CD8-positive, alpha-beta memory T cell (primary cell): ENCODE data around the gene GIGYF1. TPM values are rescaled to one million over a fixed set of nuclear protein-coding genes. Genes with fewer than 3 reads are reported as not detected.
"Not testable (repeated sequence)": the region's sequence is repeated elsewhere in the genome, so short reads cannot be mapped to it uniquely, and the experiment has no call there.

Source experiments
- CTCF ChIA-PET: fragments of 350-600 bp; sonication (Branson Sonifier 250); formaldehyde crosslinking; loops from one replicate; lab custom pipeline; 2021; ENCODE audit warnings: antibody characterized with exemption; lab: Charles Lee
- POLR2A ChIA-PET: fragments of 350-600 bp; sonication (Branson Sonifier 250); formaldehyde crosslinking; loops from one replicate; lab custom pipeline; 2021; ENCODE audit warnings: antibody characterized with exemption; lab: Charles Lee
- DNase-seq, 5 donors: peaks; one replicate each; pipeline versions ENCODE4 v3.0.0 to v3.0.0-alpha.2; 2020 to 2022; ENCODE audit warnings: mixed read lengths in 1 of 5
- H3K27ac ChIP-seq: one replicate; pipeline ENCODE4 v1.7.0; 2013; ENCODE audit warnings: low read depth, mild to moderate bottlenecking, low read length, moderate library complexity
- H3K27me3 ChIP-seq: 2 replicates; pipeline ENCODE4 v1.7.0; 2013; ENCODE audit warnings: low read length, mild to moderate bottlenecking; ENCODE audit not compliant: insufficient read depth, poor library complexity, severe bottlenecking
- H3K36me3 ChIP-seq: 2 replicates; pipeline ENCODE4 v1.7.0; 2013; ENCODE audit warnings: mild to moderate bottlenecking, low read length, moderate library complexity; ENCODE audit not compliant: insufficient read depth
- H3K4me1 ChIP-seq: 2 replicates; pipeline ENCODE4 v1.7.0; 2013; ENCODE audit warnings: mild to moderate bottlenecking, low read length, moderate library complexity; ENCODE audit not compliant: insufficient read depth
- H3K4me3 ChIP-seq: 2 replicates; pipeline ENCODE4 v1.7.0; 2013; ENCODE audit warnings: mild to moderate bottlenecking, low read length
- H3K9me3 ChIP-seq: 2 replicates; pipeline ENCODE4 v1.7.0; 2013; ENCODE audit warnings: mild to moderate bottlenecking, low read length
- H3K27ac Mint-ChIP-seq, 8 donors: one replicate each; pipeline ENCODE4 v1.8.0; 2020 to 2021; ENCODE audit warnings: mixed read lengths in 8 of 8, mild to moderate bottlenecking in 6 of 8, inconsistent platforms in 3 of 8, moderate library complexity in 3 of 8
- H3K27me3 Mint-ChIP-seq, 2 donors: one replicate each; pipeline ENCODE4 v1.8.0; 2020 to 2021; ENCODE audit warnings: mixed read lengths in 2 of 2, mild to moderate bottlenecking in 1 of 2, moderate library complexity in 1 of 2
- H3K36me3 Mint-ChIP-seq, 3 donors: one replicate each; pipeline ENCODE4 v1.8.0; 2020 to 2021; ENCODE audit warnings: mixed read lengths in 3 of 3, inconsistent platforms in 1 of 3, mild to moderate bottlenecking in 1 of 3
- H3K4me1 Mint-ChIP-seq, 3 donors: one replicate each; pipeline ENCODE4 v1.8.0; 2020 to 2021; ENCODE audit warnings: mixed read lengths in 3 of 3, inconsistent platforms in 1 of 3, mild to moderate bottlenecking in 1 of 3
- H3K4me3 Mint-ChIP-seq, 7 donors: one replicate each; pipeline ENCODE4 v1.8.0; 2020 to 2021; ENCODE audit warnings: mixed read lengths in 7 of 7, mild to moderate bottlenecking in 6 of 7, moderate library complexity in 4 of 7, inconsistent platforms in 2 of 7
- H3K9me3 Mint-ChIP-seq, 5 donors: one replicate each; pipeline ENCODE4 v1.8.0; 2020 to 2022; ENCODE audit warnings: mixed read lengths in 5 of 5, mild to moderate bottlenecking in 3 of 5, moderate library complexity in 2 of 5, inconsistent platforms in 1 of 5
- polyA plus RNA-seq: library from polyadenylated mRNA; unstranded; fragments of 300-500 nt; fragmentation: Illumina TruSeq; gene quantifications from one replicate; pipeline ENCODE4 v1.2.3, GENCODE V29; 2021
- total RNA-seq, 2 experiments: library from RNA; stranded (reverse); gene quantifications; one replicate each; pipeline ENCODE4 v1.2.3, GENCODE V29; 2021

Gene GIGYF1
- total and polyA plus RNA-seq, 3 experiments from 2014 or later = 3.2 to 54.7 (median 51.4) TPM

- no peak overlapping the region for H3K27ac ChIP-seq
- peak in 1 of 5 donors; percentile 15 for DNase-seq
- H3K4me3 Mint-ChIP-seq = no peak overlapping the region
- H3K4me3 ChIP-seq = no peak overlapping the region
- H3K36me3 Mint-ChIP-seq = no peaks in the 10 kb centered on the region
- H3K9me3 Mint-ChIP-seq = no peaks in the 10 kb centered on the region
- no peaks in the 10 kb centered on the region for H3K36me3 ChIP-seq
- peaks cover 6% of the 10 kb centered on the region for H3K27me3 ChIP-seq
- H3K27ac Mint-ChIP-seq = peak overlapping the region in 1 of 8 donors; percentile 60
- CTCF ChIA-PET = interaction anchor here (1.2 to 4.5 kb wide), 3 partner anchors 22 to 35 kb away, joined by 6 to 31 read pairs (median 19); partner anchors contain the start of gene POP7
- peaks cover 5% of the 10 kb centered on the region for H3K4me1 ChIP-seq
- POLR2A ChIA-PET = no interaction called here
- peaks cover 3 to 5% (median 3%) of the 10 kb centered on the region in 3 donors for H3K4me1 Mint-ChIP-seq
- H3K9me3 ChIP-seq = no peaks in the 10 kb centered on the region
- H3K27me3 Mint-ChIP-seq = peaks cover 21 to 32% of the 10 kb centered on the region in 2 donors
Measured at GRCh38 chr7:100726996-100727761, 33.1 kb upstream of the GIGYF1 start.

GRCh38 chr7:100724364-100724763 lies 30.3 kb upstream of the GIGYF1 start:
- not testable (repeated sequence) for H3K4me3 Mint-ChIP-seq, H3K9me3 Mint-ChIP-seq, H3K36me3 Mint-ChIP-seq, H3K27ac ChIP-seq, H3K4me1 ChIP-seq, H3K36me3 ChIP-seq, H3K4me1 Mint-ChIP-seq, DNase-seq, H3K9me3 ChIP-seq, H3K4me3 ChIP-seq
- ChIA-PET POLR2A (interaction anchor here (0.7 kb wide), 1 partner anchor 206 kb away, joined by 5 read pairs; no protein-coding TSS in a partner anchor), CTCF (interaction anchor here (1.4 to 4.5 kb wide), 5 partner anchors 10 to 163 kb away, joined by 3 to 31 read pairs (median 4); partner anchors contain the start of gene POP7)
- Mint-ChIP-seq H3K27ac (peak overlapping the region in 1 of 8 donors; percentile 47), H3K27me3 (peaks cover 33 to 51% of the 10 kb centered on the region in 2 donors)
- peaks cover 26% of the 10 kb centered on the region for H3K27me3 ChIP-seq

DNA sequence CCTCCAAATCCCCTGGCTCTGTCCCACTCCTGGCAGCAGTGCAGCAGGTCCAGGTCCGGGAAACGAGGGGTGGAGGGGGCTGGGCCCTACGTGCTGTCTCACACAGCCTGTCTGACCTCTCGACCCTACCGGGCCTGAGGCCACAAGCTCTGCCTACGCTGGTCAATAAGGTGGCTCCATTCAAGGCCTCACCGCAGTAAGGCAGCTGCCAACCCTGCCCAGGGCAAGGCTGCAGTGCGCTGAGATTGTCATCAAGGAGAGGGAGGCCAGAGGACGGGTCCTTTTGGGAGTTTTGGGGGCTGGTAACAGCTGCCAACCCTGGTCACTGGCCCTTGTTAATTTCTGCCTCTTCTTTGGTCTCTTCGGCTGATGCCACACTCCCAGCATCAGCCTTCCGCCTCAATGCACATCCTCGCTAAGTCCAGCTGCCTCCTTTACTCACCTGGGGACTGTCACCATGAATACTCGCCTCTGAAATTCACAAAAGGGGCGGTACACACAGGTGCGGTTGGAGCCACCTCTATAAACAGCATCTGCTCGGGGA lies 29.8 kb upstream of the GIGYF1 start:
- Histone ChIP-seq H3K27me3 (peaks cover 26% of the 10 kb centered on the region), H3K27ac (no peak overlapping the region), H3K36me3 (no peaks in the 10 kb centered on the region), H3K4me1 (peaks cover 5% of the 10 kb centered on the region), H3K9me3 (no peaks in the 10 kb centered on the region), H3K4me3 (no peak overlapping the region)
- DNase-seq = no peak
- H3K4me3 Mint-ChIP-seq = no peak overlapping the region
- H3K4me1 Mint-ChIP-seq = peaks cover 3 to 6% (median 5%) of the 10 kb centered on the region in 3 donors
- no peak overlapping the region for H3K27ac Mint-ChIP-seq
- peaks cover 0 to 9% (median 0%) of the 10 kb centered on the region in 3 donors for H3K36me3 Mint-ChIP-seq
- CTCF ChIA-PET = interaction anchor here (0.9 to 4.5 kb wide), 6 partner anchors 10 to 97 kb away, joined by 3 to 31 read pairs (median 5); partner anchors contain the start of gene POP7
- POLR2A ChIA-PET = no interaction called here
- peaks cover 36 to 54% of the 10 kb centered on the region in 2 donors for H3K27me3 Mint-ChIP-seq
- peaks cover 0 to 7% (median 3%) of the 10 kb centered on the region in 5 donors for H3K9me3 Mint-ChIP-seq

DNA sequence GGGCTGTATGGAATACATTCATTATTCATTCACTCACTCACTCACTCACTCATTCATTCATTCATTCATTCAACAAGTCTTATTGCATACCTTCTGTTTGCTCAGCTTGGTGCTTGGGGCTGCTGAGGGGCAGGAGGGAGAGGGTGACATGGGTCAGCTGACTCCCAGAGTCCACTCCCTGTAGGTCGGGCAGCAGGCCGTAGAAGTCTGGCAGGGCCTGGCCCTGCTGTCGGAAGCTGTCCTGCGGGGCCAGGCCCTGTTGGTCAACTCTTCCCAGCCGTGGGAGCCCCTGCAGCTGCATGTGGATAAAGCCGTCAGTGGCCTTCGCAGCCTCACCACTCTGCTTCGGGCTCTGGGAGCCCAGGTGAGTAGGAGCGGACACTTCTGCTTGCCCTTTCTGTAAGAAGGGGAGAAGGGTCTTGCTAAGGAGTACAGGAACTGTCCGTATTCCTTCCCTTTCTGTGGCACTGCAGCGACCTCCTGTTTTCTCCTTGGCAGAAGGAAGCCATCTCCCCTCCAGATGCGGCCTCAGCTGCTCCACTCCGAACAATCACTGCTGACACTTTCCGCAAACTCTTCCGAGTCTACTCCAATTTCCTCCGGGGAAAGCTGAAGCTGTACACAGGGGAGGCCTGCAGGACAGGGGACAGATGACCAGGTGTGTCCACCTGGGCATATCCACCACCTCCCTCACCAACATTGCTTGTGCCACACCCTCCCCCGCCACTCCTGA lies 28.6 kb upstream of the GIGYF1 start:
- ChIA-PET POLR2A (no interaction called here), CTCF (interaction anchor here (0.9 to 4.5 kb wide), 5 partner anchors 8 to 96 kb away, joined by 3 to 19 read pairs (median 4); partner anchors contain the start of gene POP7)
- H3K27me3 Mint-ChIP-seq = peaks cover 41 to 55% of the 10 kb centered on the region in 2 donors
- Histone ChIP-seq H3K9me3 (no peaks in the 10 kb centered on the region), H3K27me3 (peaks cover 26% of the 10 kb centered on the region), H3K36me3 (no peaks in the 10 kb centered on the region), H3K4me1 (peaks cover 5% of the 10 kb centered on the region), H3K4me3 (no peak overlapping the region), H3K27ac (no peak overlapping the region)
- H3K9me3 Mint-ChIP-seq = peaks cover 0 to 13% (median 12%) of the 10 kb centered on the region in 5 donors
- peaks cover 0 to 11% (median 0%) of the 10 kb centered on the region in 3 donors for H3K36me3 Mint-ChIP-seq
- no peak overlapping the region for H3K27ac Mint-ChIP-seq
- no peak for DNase-seq
- peaks cover 3 to 6% (median 5%) of the 10 kb centered on the region in 3 donors for H3K4me1 Mint-ChIP-seq
- H3K4me3 Mint-ChIP-seq = no peak overlapping the region

DNA sequence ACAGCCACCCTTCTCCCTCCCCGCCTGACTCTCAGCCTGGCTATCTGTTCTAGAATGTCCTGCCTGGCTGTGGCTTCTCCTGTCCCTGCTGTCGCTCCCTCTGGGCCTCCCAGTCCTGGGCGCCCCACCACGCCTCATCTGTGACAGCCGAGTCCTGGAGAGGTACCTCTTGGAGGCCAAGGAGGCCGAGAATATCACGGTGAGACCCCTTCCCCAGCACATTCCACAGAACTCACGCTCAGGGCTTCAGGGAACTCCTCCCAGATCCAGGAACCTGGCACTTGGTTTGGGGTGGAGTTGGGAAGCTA lies 27.4 kb upstream of the GIGYF1 start:
- CTCF ChIA-PET = interaction anchor here (0.9 to 1.3 kb wide), 3 partner anchors 16 to 157 kb away, joined by 3 to 6 read pairs (median 3); partner anchors contain the start of gene POP7

DNA sequence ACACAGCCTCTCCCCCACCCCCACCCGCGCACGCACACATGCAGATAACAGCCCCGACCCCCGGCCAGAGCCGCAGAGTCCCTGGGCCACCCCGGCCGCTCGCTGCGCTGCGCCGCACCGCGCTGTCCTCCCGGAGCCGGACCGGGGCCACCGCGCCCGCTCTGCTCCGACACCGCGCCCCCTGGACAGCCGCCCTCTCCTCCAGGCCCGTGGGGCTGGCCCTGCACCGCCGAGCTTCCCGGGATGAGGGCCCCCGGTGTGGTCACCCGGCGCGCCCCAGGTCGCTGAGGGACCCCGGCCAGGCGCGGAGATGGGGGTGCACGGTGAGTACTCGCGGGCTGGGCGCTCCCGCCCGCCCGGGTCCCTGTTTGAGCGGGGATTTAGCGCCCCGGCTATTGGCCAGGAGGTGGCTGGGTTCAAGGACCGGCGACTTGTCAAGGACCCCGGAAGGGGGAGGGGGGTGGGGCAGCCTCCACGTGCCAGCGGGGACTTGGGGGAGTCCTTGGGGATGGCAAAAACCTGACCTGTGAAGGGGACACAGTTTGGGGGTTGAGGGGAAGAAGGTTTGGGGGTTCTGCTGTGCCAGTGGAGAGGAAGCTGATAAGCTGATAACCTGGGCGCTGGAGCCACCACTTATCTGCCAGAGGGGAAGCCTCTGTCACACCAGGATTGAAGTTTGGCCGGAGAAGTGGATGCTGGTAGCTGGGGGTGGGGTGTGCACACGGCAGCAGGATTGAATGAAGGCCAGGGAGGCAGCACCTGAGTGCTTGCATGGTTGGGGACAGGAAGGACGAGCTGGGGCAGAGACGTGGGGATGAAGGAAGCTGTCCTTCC lies 26.8 kb upstream of the GIGYF1 start:
- no peak overlapping the region for H3K27ac Mint-ChIP-seq
- Histone ChIP-seq H3K4me3 (no peak overlapping the region), H3K36me3 (no peaks in the 10 kb centered on the region), H3K27me3 (peaks cover 20% of the 10 kb centered on the region), H3K27ac (no peak overlapping the region), H3K9me3 (no peaks in the 10 kb centered on the region), H3K4me1 (peaks cover 5% of the 10 kb centered on the region)
- peaks cover 0 to 11% (median 0%) of the 10 kb centered on the region in 3 donors for H3K36me3 Mint-ChIP-seq
- ChIA-PET POLR2A (interaction anchor here (0.5 to 0.6 kb wide), 2 partner anchors 110 to 170 kb away, joined by 4 to 5 read pairs; no protein-coding TSS in a partner anchor), CTCF (interaction anchor here (0.9 to 1.3 kb wide), 3 partner anchors 16 to 157 kb away, joined by 3 to 6 read pairs (median 3); partner anchors contain the start of gene POP7)
- peaks cover 3 to 6% (median 5%) of the 10 kb centered on the region in 3 donors for H3K4me1 Mint-ChIP-seq
- DNase-seq = no peak
- peaks cover 0 to 13% (median 12%) of the 10 kb centered on the region in 5 donors for H3K9me3 Mint-ChIP-seq
- peaks cover 40 to 54% of the 10 kb centered on the region in 2 donors for H3K27me3 Mint-ChIP-seq
- H3K4me3 Mint-ChIP-seq = no peak overlapping the region

More for the DNA sequence above, 27.4 kb upstream of the GIGYF1 start:
- Mint-ChIP-seq H3K4me1 (peaks cover 3 to 6% (median 5%) of the 10 kb centered on the region in 3 donors), H3K27me3 (peaks cover 40 to 54% of the 10 kb centered on the region in 2 donors), H3K9me3 (peaks cover 0 to 13% (median 12%) of the 10 kb centered on the region in 5 donors), H3K36me3 (peaks cover 0 to 11% (median 0%) of the 10 kb centered on the region in 3 donors), H3K4me3 (no peak overlapping the region), H3K27ac (no peak overlapping the region)
- DNase-seq = no peak
- peaks cover 20% of the 10 kb centered on the region for H3K27me3 ChIP-seq
- no peak overlapping the region for H3K27ac ChIP-seq
- no peaks in the 10 kb centered on the region for H3K9me3 ChIP-seq
- H3K4me1 ChIP-seq = peaks cover 5% of the 10 kb centered on the region
- H3K4me3 ChIP-seq = no peak overlapping the region
- H3K36me3 ChIP-seq = no peaks in the 10 kb centered on the region
- POLR2A ChIA-PET = interaction anchor here (0.5 kb wide), 1 partner anchor 171 kb away, joined by 4 read pairs; no protein-coding TSS in a partner anchor

GRCh38 chr7:100720279-100720670 lies 26.2 kb upstream of the GIGYF1 start, which contains the start of gene EPO:
EPO (plus strand) TSS chr7:100720468; CDS start chr7:100720981, 513 bp downstream.
- DNase-seq = no peak
- ChIA-PET CTCF (interaction anchor here (1.7 kb wide), 1 partner anchor 14 kb away, joined by 4 read pairs; the partner anchor contains the start of gene POP7), POLR2A (no interaction called here)
- Mint-ChIP-seq H3K9me3 (peaks cover 0 to 13% (median 12%) of the 10 kb centered on the region in 5 donors), H3K36me3 (peaks cover 0 to 11% (median 0%) of the 10 kb centered on the region in 3 donors), H3K4me3 (no peak within 1 kb of the TSS), H3K27ac (peak within 1 kb of the TSS in 2 of 8 donors; percentile 39 to 68), H3K27me3 (peaks cover 40 to 57% of the 10 kb centered on the region in 2 donors), H3K4me1 (peaks cover 2 to 5% (median 4%) of the 10 kb centered on the region in 3 donors)
- no peak within 1 kb of the TSS for H3K27ac ChIP-seq
- H3K27me3 ChIP-seq = peaks cover 20% of the 10 kb centered on the region
- H3K9me3 ChIP-seq = no peaks in the 10 kb centered on the region
- H3K4me1 ChIP-seq = peaks cover 3% of the 10 kb centered on the region
- H3K4me3 ChIP-seq = no peak within 1 kb of the TSS
- H3K36me3 ChIP-seq = no peaks in the 10 kb centered on the region
